Measurements from ENCODE around the gene PHTF2. TPM values are rescaled to one million over a fixed set of nuclear protein-coding genes. Genes with fewer than 3 reads are reported as not detected.

The PHTF2 gene
- polyA plus RNA-seq, 1 donor (not counting 4 experiments of a cell fraction or from before 2014, with no cell fraction given) = 24.1 TPM

- TF ChIP-seq CTCF (optimal IDR thresholded peaks at IDR 0.05 in 1 of 3, IDR thresholded peaks at IDR 0.05 in 1 of 3, conservative IDR thresholded peaks at IDR 0.05 in 1 of 3; ENCODE audit: extremely low read depth in 1 of 3, insufficient read depth in 2 of 3, low read length in 3 of 3) = no peak
- TF ChIP-seq EZH2 (IDR thresholded peaks at IDR 0.05; ENCODE audit: low read length) = no peak
- Histone ChIP-seq H2AFZ (ENCODE audit: control insufficient read depth, low read length) (no peak overlapping the region), H3K79me2 (ENCODE audit: control insufficient read depth, insufficient read depth, low read length) (no peaks in the 10 kb centered on the region), H3K27ac (ENCODE audit: control insufficient read depth, insufficient read depth, low read length) (no peak overlapping the region), H3K4me2 (ENCODE audit: control insufficient read depth, extremely low read depth, insufficient read depth, low read depth, low read length) (no peak overlapping the region), H3K4me3 (ENCODE audit: control insufficient read depth in 2 of 3, extremely low read depth in 1 of 3, insufficient read depth in 2 of 3, low read depth in 1 of 3, low read length in 3 of 3) (no peak overlapping the region), H3K9ac (ENCODE audit: control insufficient read depth, extremely low read depth, insufficient read depth, low read length) (no peak overlapping the region), H4K20me1 (ENCODE audit: control insufficient read depth, extremely low read depth, insufficient read depth, low read length) (no peaks in the 10 kb centered on the region), H3K36me3 (ENCODE audit: control insufficient read depth in 2 of 2, extremely low read depth in 1 of 2, insufficient read depth in 2 of 2, low read length in 2 of 2) (peaks cover 0 to 2% of the 10 kb centered on the region in 2 experiments), H3K9me1 (ENCODE audit: control insufficient read depth, extremely low read depth, insufficient read depth, low read length) (no peaks in the 10 kb centered on the region), H3K4me1 (ENCODE audit: control insufficient read depth, extremely low read depth, insufficient read depth, low read length) (no peaks in the 10 kb centered on the region), H3K27me3 (ENCODE audit: control insufficient read depth, extremely low read depth, insufficient read depth, low read length) (no peaks in the 10 kb centered on the region), H3K9me3 (ENCODE audit: control insufficient read depth, low read depth, low read length) (no peaks in the 10 kb centered on the region)
- no peak for DNase-seq (ENCODE audit: low read depth, low spot score)
- dilution Hi-C loops (cut with MboI; ENCODE audit: extremely low pct_ligation_motif_present, low sequenced_read_pairs) = no loop called here
- no peak for FAIRE-seq
These were observed 57.0 kb downstream of the PHTF2 start for GRCh38 chr7:77855371-77856083.

- no peak overlapping the region for H3K4me2 ChIP-seq (ENCODE audit: control insufficient read depth, extremely low read depth, insufficient read depth, low read depth, low read length)
- H3K9ac ChIP-seq (ENCODE audit: control insufficient read depth, extremely low read depth, insufficient read depth, low read length) = no peak overlapping the region
- no peak overlapping the region for H3K27ac ChIP-seq (ENCODE audit: control insufficient read depth, insufficient read depth, low read length)
- dilution Hi-C loops (cut with MboI; ENCODE audit: extremely low pct_ligation_motif_present, low sequenced_read_pairs) = no loop called here
- DNase-seq (ENCODE audit: low read depth, low spot score) (no peak), FAIRE-seq (no peak)
- H3K9me1 ChIP-seq (ENCODE audit: control insufficient read depth, extremely low read depth, insufficient read depth, low read length) = no peaks in the 10 kb centered on the region
- H4K20me1 ChIP-seq (ENCODE audit: control insufficient read depth, extremely low read depth, insufficient read depth, low read length) = no peaks in the 10 kb centered on the region
- H2AFZ ChIP-seq (ENCODE audit: control insufficient read depth, low read length) = no peak overlapping the region
- no peaks in the 10 kb centered on the region for H3K27me3 ChIP-seq (ENCODE audit: control insufficient read depth, extremely low read depth, insufficient read depth, low read length)
- TF ChIP-seq CTCF (optimal IDR thresholded peaks at IDR 0.05 in 1 of 3, IDR thresholded peaks at IDR 0.05 in 1 of 3, conservative IDR thresholded peaks at IDR 0.05 in 1 of 3; ENCODE audit: extremely low read depth in 1 of 3, insufficient read depth in 2 of 3, low read length in 3 of 3) (no peak), EZH2 (IDR thresholded peaks at IDR 0.05; ENCODE audit: low read length) (no peak)
- no peaks in the 10 kb centered on the region for H3K9me3 ChIP-seq (ENCODE audit: control insufficient read depth, low read depth, low read length)
- no peaks in the 10 kb centered on the region for H3K79me2 ChIP-seq (ENCODE audit: control insufficient read depth, insufficient read depth, low read length)
- no peaks in the 10 kb centered on the region for H3K4me1 ChIP-seq (ENCODE audit: control insufficient read depth, extremely low read depth, insufficient read depth, low read length)
- peaks cover 0 to 2% of the 10 kb centered on the region in 2 experiments for H3K36me3 ChIP-seq (ENCODE audit: control insufficient read depth in 2 of 2, extremely low read depth in 1 of 2, insufficient read depth in 2 of 2, low read length in 2 of 2)
- no peak overlapping the region for H3K4me3 ChIP-seq (ENCODE audit: control insufficient read depth in 2 of 3, extremely low read depth in 1 of 3, insufficient read depth in 2 of 3, low read depth in 1 of 3, low read length in 3 of 3)
These were observed 59.7 kb downstream of the PHTF2 start for GRCh38 chr7:77858278-77858677.
